ENCODE data around the gene GNPTG. TPM values are rescaled to one million over a fixed set of nuclear protein-coding genes. Genes with fewer than 3 reads are reported as not detected.

GNPTG gene
- total RNA-seq, 1 experiment from 2014 or later: 20.9 TPM

DNA sequence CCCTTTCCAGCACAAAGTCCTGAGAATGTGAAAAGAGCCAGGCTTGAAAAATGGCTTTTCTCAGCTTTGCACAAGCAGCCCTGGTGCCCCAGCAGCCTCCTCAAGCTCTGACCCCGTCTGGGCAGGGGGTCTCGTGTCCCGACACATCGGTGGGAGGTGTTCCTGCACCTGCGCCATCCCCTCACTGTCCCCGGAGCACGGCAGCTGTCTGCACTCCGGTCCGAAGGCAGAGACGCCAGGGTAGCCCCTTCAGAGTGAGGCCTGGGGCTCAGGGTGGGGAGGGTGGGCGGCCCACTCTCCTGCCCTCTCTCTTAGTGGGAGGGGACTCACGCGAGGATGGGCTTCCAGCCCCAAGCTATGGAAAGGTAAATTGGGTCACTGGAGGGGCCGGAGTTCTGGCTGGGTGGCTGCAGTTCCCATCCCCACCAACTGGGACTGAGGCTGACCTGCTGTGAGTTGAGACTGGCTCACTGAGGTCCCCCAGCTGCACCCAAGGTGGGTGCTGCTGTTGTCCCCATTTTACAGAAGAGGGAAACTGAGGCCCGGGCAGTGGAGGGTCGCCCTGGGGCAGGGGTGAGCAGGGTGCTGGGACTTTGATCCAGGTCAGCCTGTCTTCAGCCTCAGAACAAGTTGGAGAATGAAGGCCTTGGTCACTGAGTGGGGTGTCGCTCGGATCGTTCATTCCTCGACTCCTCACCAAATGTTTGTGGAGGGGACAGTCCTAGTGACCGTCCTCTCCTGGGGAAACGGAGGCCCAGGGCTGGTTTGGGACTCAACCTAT lies 20.6 kb upstream of the GNPTG start:
- CTCF ChIA-PET: interaction anchor here (0.6 kb wide), 2 partner anchors 20 to 216 kb away, joined by 7 to 12 read pairs; partner anchors contain the start of genes GNPTG and TSR3
- intact Hi-C loops (cut with micrococcal nuclease; ENCODE audit: unreplicated experiment): no loop called here
- DNase-seq (ENCODE audit: low spot score): no peak

DNA sequence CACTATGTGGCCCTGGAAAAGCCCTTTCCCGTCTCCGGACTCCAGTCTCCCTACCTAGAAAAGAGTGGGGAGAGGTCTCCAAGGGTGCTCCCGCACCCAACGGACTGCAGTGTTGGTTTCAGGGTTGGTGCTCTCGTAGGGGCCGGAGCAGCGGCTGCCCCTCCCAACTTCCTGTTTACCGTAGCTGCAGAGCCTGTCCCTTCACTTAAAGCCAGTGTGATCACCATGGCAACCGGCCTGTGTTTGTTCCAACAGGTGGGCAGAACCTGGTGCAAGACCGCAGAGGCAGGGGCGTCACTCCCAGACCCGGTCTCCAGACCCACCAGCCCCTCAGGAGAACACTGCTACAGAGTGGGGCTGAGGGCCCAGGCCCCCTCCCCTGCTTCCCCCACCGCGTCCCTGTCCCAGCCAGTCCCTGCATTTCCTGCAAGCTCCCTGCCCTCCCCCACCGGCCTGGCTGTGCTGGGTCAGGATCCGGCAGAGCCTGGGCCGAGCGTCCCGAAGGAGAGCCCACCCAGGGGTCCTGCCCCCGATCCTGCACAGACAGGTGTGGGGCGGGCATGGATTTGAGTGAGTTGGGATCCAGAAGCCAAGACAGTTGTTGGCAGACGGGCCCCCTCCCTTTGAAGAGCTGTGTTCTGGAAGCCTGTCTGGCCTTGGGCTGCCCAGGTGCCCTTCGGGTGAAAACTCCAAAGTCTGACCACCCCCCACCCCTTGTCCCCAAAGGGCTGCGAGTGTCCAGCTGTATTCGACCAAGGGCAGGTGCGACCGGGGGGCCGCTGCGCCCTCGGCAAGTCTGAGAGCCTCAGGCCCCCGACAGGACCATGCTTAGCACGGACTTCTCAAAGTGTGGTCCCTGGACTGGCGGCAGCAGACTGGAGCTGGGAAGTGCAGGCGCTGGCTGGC lies 19.8 kb upstream of the GNPTG start:
- Histone ChIP-seq H3K27me3 (replicated peaks; ENCODE audit: insufficient read depth, low read depth, low read length, poor library complexity) (peaks cover 56% of the 10 kb centered on the region), H3K9me3 (ENCODE audit: low read depth, low read length, poor library complexity, severe bottlenecking) (no peaks in the 10 kb centered on the region), H3K4me3 (ENCODE audit: low read depth, low read length, poor library complexity, severe bottlenecking) (no peak overlapping the region), H3K27ac (ENCODE audit: low read depth, low read length, poor library complexity, severe bottlenecking) (no peak overlapping the region), H3K36me3 (ENCODE audit: insufficient read depth, low read length, poor library complexity, severe bottlenecking) (no peaks in the 10 kb centered on the region), H3K4me1 (ENCODE audit: insufficient read depth, low read length, poor library complexity, severe bottlenecking) (peaks cover 15% of the 10 kb centered on the region)
- intact Hi-C loops (cut with micrococcal nuclease; ENCODE audit: unreplicated experiment): no loop called here
- no peak for DNase-seq (ENCODE audit: low spot score)
- POLR2A ChIA-PET (ENCODE audit: low non-redundant PET): no interaction called here
- TF ChIP-seq EZH2 (IDR thresholded peaks at IDR 0.05; ENCODE audit: borderline replicate concordance, low read depth, low read length, poor library complexity, severe bottlenecking): peak; percentile 61
- TF ChIP-seq, protein P1, sequence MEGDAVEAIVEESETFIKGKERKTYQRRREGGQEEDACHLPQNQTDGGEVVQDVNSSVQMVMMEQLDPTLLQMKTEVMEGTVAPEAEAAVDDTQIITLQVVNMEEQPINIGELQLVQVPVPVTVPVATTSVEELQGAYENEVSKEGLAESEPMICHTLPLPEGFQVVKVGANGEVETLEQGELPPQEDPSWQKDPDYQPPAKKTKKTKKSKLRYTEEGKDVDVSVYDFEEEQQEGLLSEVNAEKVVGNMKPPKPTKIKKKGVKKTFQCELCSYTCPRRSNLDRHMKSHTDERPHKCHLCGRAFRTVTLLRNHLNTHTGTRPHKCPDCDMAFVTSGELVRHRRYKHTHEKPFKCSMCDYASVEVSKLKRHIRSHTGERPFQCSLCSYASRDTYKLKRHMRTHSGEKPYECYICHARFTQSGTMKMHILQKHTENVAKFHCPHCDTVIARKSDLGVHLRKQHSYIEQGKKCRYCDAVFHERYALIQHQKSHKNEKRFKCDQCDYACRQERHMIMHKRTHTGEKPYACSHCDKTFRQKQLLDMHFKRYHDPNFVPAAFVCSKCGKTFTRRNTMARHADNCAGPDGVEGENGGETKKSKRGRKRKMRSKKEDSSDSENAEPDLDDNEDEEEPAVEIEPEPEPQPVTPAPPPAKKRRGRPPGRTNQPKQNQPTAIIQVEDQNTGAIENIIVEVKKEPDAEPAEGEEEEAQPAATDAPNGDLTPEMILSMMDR (conservative IDR thresholded peaks at IDR 0.05; ENCODE audit: low read depth, low read length): no peak
- BruUV-seq (replicated peaks): no TSS peak
- CTCF ChIA-PET: no interaction called here

More for the DNA sequence above, 20.6 kb upstream of the GNPTG start:
- H3K36me3 ChIP-seq (ENCODE audit: insufficient read depth, low read length, poor library complexity, severe bottlenecking): no peaks in the 10 kb centered on the region
- peaks cover 49% of the 10 kb centered on the region for H3K27me3 ChIP-seq (replicated peaks; ENCODE audit: insufficient read depth, low read depth, low read length, poor library complexity)
- no peak overlapping the region for H3K27ac ChIP-seq (ENCODE audit: low read depth, low read length, poor library complexity, severe bottlenecking)
- BruUV-seq (replicated peaks): no TSS peak
- peaks cover 11% of the 10 kb centered on the region for H3K4me1 ChIP-seq (ENCODE audit: insufficient read depth, low read length, poor library complexity, severe bottlenecking)
- no peak overlapping the region for H3K4me3 ChIP-seq (ENCODE audit: low read depth, low read length, poor library complexity, severe bottlenecking)
- H3K9me3 ChIP-seq (ENCODE audit: low read depth, low read length, poor library complexity, severe bottlenecking): no peaks in the 10 kb centered on the region
- POLR2A ChIA-PET (ENCODE audit: low non-redundant PET): interaction anchor here (0.7 kb wide), 1 partner anchor 15 kb away, joined by 3 read pairs; no protein-coding TSS in a partner anchor
- TF ChIP-seq, protein P1 (conservative IDR thresholded peaks at IDR 0.05; ENCODE audit: low read depth, low read length): no peak
- no peak for TF ChIP-seq EZH2 (IDR thresholded peaks at IDR 0.05; ENCODE audit: borderline replicate concordance, low read depth, low read length, poor library complexity, severe bottlenecking)

DNA sequence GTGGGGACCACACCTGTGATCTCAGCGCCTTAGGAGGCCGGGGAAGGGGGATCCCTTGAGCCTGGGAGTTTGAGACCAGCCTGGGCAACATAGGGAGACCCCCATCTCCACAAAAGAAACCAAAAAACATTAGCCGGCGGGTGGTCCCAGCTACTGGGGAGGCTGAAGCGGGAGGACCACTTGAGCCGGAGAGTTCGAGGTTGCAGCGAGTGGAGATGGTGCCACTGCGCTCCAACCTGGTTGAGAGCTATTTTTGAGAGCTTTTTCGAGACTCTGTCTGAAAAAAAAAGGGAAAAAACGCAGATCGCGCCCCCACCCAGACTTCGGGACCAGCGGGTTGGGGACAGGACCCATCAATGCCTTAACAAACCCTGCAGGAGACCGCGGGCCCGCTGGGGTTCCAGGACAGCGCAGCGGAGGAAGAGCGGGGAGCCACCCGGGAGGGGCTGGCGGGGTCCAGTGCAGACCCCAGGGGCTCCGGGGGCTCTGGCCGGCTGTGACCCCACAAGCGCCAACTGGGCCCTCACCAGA lies 19.0 kb upstream of the GNPTG start:
- no peak for DNase-seq (ENCODE audit: low spot score)
- Histone ChIP-seq H3K4me1 (ENCODE audit: insufficient read depth, low read length, poor library complexity, severe bottlenecking) (peaks cover 15% of the 10 kb centered on the region), H3K27me3 (replicated peaks; ENCODE audit: insufficient read depth, low read depth, low read length, poor library complexity) (peaks cover 56% of the 10 kb centered on the region), H3K9me3 (ENCODE audit: low read depth, low read length, poor library complexity, severe bottlenecking) (no peaks in the 10 kb centered on the region), H3K27ac (ENCODE audit: low read depth, low read length, poor library complexity, severe bottlenecking) (no peak overlapping the region), H3K4me3 (ENCODE audit: low read depth, low read length, poor library complexity, severe bottlenecking) (no peak overlapping the region), H3K36me3 (ENCODE audit: insufficient read depth, low read length, poor library complexity, severe bottlenecking) (no peaks in the 10 kb centered on the region)
- POLR2A ChIA-PET (ENCODE audit: low non-redundant PET): no interaction called here
- intact Hi-C loops (cut with micrococcal nuclease; ENCODE audit: unreplicated experiment): no loop called here
- CTCF ChIA-PET: no interaction called here
- BruUV-seq (replicated peaks): no TSS peak
- peak; percentile 73 for TF ChIP-seq EZH2 (IDR thresholded peaks at IDR 0.05; ENCODE audit: borderline replicate concordance, low read depth, low read length, poor library complexity, severe bottlenecking)
- TF ChIP-seq, protein P1 (conservative IDR thresholded peaks at IDR 0.05; ENCODE audit: low read depth, low read length): no peak
